ENCODE data around the gene KIRREL2. TPM values are rescaled to one million over a fixed set of nuclear protein-coding genes. Genes with fewer than 3 reads are reported as not detected.

KIRREL2 gene
- total and polyA plus RNA-seq, 4 donors: 1.1 to 3.5 (median 2.4) TPM

- WGBS (ENCODE audit: insufficient coverage): 7% methylated on average over 28 of the region's 28 CpGs
- no peak overlapping the region for H3K4me3 ChIP-seq (ENCODE audit: low read depth, low read length)
- peak in 2 of 6 donors; percentile 49 to 83 for DNase-seq (ENCODE audit: low read depth in 4 of 6, low spot score in 6 of 6)
- no peaks in the 10 kb centered on the region for H3K9me3 ChIP-seq (ENCODE audit: control insufficient read depth, insufficient read depth, low read length)
- H3K27ac ChIP-seq (ENCODE audit: low read depth, low read length): no peak overlapping the region
- peaks cover 48% of the 10 kb centered on the region for H3K36me3 ChIP-seq (ENCODE audit: control insufficient read depth, insufficient read depth, low read length)
- peaks cover 7% of the 10 kb centered on the region for H3K4me1 ChIP-seq (ENCODE audit: control insufficient read depth, insufficient read depth, low read length)
- H3K27me3 ChIP-seq (ENCODE audit: control insufficient read depth, insufficient read depth, low read length): no peaks in the 10 kb centered on the region
Observed at GRCh38 chr19:35879770-35880317, 23.1 kb downstream of the KIRREL2 start.

- peak in 5 of 6 donors; percentile 75 to 98 (median 85) for DNase-seq (ENCODE audit: low read depth in 4 of 6, low spot score in 6 of 6)
- Histone ChIP-seq H3K36me3 (ENCODE audit: control insufficient read depth, insufficient read depth, low read length) (peaks cover 35% of the 10 kb centered on the region), H3K9me3 (ENCODE audit: control insufficient read depth, insufficient read depth, low read length) (no peaks in the 10 kb centered on the region), H3K4me3 (ENCODE audit: low read depth, low read length) (no peak overlapping the region), H3K27ac (ENCODE audit: low read depth, low read length) (no peak overlapping the region), H3K4me1 (ENCODE audit: control insufficient read depth, insufficient read depth, low read length) (peaks cover 7% of the 10 kb centered on the region), H3K27me3 (ENCODE audit: control insufficient read depth, insufficient read depth, low read length) (no peaks in the 10 kb centered on the region)
- no CpG with 5 or more reads among the region's 8 CpGs for WGBS (ENCODE audit: insufficient coverage)
Observed at GRCh38 chr19:35882114-35882832, 25.6 kb downstream of the KIRREL2 start.

- WGBS (ENCODE audit: insufficient coverage): 100% methylated on average over 1 of the region's 2 CpGs
- H3K4me3 ChIP-seq (ENCODE audit: low read depth, low read length): no peak overlapping the region
Observed at GRCh38 chr19:35883882-35884281, 27.2 kb downstream of the KIRREL2 start.

GRCh38 chr19:35885225-35885738 is 28.6 kb downstream of the KIRREL2 start:
- Histone ChIP-seq H3K36me3 (ENCODE audit: control insufficient read depth, insufficient read depth, low read length) (peaks cover 35% of the 10 kb centered on the region), H3K27me3 (ENCODE audit: control insufficient read depth, insufficient read depth, low read length) (no peaks in the 10 kb centered on the region), H3K4me1 (ENCODE audit: control insufficient read depth, insufficient read depth, low read length) (peaks cover 4% of the 10 kb centered on the region), H3K9me3 (ENCODE audit: control insufficient read depth, insufficient read depth, low read length) (no peaks in the 10 kb centered on the region), H3K27ac (ENCODE audit: low read depth, low read length) (no peak overlapping the region), H3K4me3 (ENCODE audit: low read depth, low read length) (no peak overlapping the region)
- WGBS (ENCODE audit: insufficient coverage): 96% methylated on average over 6 of the region's 6 CpGs
- DNase-seq (ENCODE audit: low read depth in 4 of 6, low spot score in 6 of 6): no peak

More at GRCh38 chr19:35883882-35884281, 27.2 kb downstream of the KIRREL2 start:
- H3K36me3 ChIP-seq (ENCODE audit: control insufficient read depth, insufficient read depth, low read length): peaks cover 32% of the 10 kb centered on the region
- H3K27ac ChIP-seq (ENCODE audit: low read depth, low read length): no peak overlapping the region
- no peaks in the 10 kb centered on the region for H3K27me3 ChIP-seq (ENCODE audit: control insufficient read depth, insufficient read depth, low read length)
- H3K9me3 ChIP-seq (ENCODE audit: control insufficient read depth, insufficient read depth, low read length): no peaks in the 10 kb centered on the region
- H3K4me1 ChIP-seq (ENCODE audit: control insufficient read depth, insufficient read depth, low read length): peaks cover 4% of the 10 kb centered on the region
- no peak for DNase-seq (ENCODE audit: low read depth in 4 of 6, low spot score in 6 of 6)

- Histone ChIP-seq H3K27ac (ENCODE audit: low read depth, low read length) (no peak overlapping the region), H3K36me3 (ENCODE audit: control insufficient read depth, insufficient read depth, low read length) (peaks cover 39% of the 10 kb centered on the region), H3K4me3 (ENCODE audit: low read depth, low read length) (no peak overlapping the region), H3K4me1 (ENCODE audit: control insufficient read depth, insufficient read depth, low read length) (peaks cover 4% of the 10 kb centered on the region), H3K27me3 (ENCODE audit: control insufficient read depth, insufficient read depth, low read length) (no peaks in the 10 kb centered on the region), H3K9me3 (ENCODE audit: control insufficient read depth, insufficient read depth, low read length) (no peaks in the 10 kb centered on the region)
- DNase-seq (ENCODE audit: low read depth in 4 of 6, low spot score in 6 of 6): no peak
- 97% methylated on average over 7 of the region's 8 CpGs for whole genome bisulfite sequencing (ENCODE audit: insufficient coverage)
Observed at GRCh38 chr19:35885904-35886303, 29.2 kb downstream of the KIRREL2 start.

GRCh38 chr19:35887197-35887596 is 30.5 kb downstream of the KIRREL2 start:
- no peak for DNase-seq (ENCODE audit: low read depth in 4 of 6, low spot score in 6 of 6)
- no peaks in the 10 kb centered on the region for H3K27me3 ChIP-seq (ENCODE audit: control insufficient read depth, insufficient read depth, low read length)
- no peak overlapping the region for H3K27ac ChIP-seq (ENCODE audit: low read depth, low read length)
- peaks cover 41% of the 10 kb centered on the region for H3K36me3 ChIP-seq (ENCODE audit: control insufficient read depth, insufficient read depth, low read length)
- 100% methylated on average over 2 of the region's 5 CpGs for WGBS (ENCODE audit: insufficient coverage)
- H3K4me3 ChIP-seq (ENCODE audit: low read depth, low read length): no peak overlapping the region
- peaks cover 4% of the 10 kb centered on the region for H3K4me1 ChIP-seq (ENCODE audit: control insufficient read depth, insufficient read depth, low read length)
- no peaks in the 10 kb centered on the region for H3K9me3 ChIP-seq (ENCODE audit: control insufficient read depth, insufficient read depth, low read length)

GRCh38 chr19:35888398-35888797 is 31.7 kb downstream of the KIRREL2 start:
- Histone ChIP-seq H3K27me3 (ENCODE audit: control insufficient read depth, insufficient read depth, low read length) (no peaks in the 10 kb centered on the region), H3K9me3 (ENCODE audit: control insufficient read depth, insufficient read depth, low read length) (no peaks in the 10 kb centered on the region), H3K36me3 (ENCODE audit: control insufficient read depth, insufficient read depth, low read length) (peaks cover 44% of the 10 kb centered on the region), H3K4me1 (ENCODE audit: control insufficient read depth, insufficient read depth, low read length) (peaks cover 4% of the 10 kb centered on the region), H3K27ac (ENCODE audit: low read depth, low read length) (no peak overlapping the region), H3K4me3 (ENCODE audit: low read depth, low read length) (no peak overlapping the region)
- WGBS (ENCODE audit: insufficient coverage): 94% methylated on average over 9 of the region's 9 CpGs
- DNase-seq (ENCODE audit: low read depth in 4 of 6, low spot score in 6 of 6): no peak

GRCh38 chr19:35889370-35890112 is 32.8 kb downstream of the KIRREL2 start:
- H3K4me1 ChIP-seq (ENCODE audit: control insufficient read depth, insufficient read depth, low read length): peaks cover 4% of the 10 kb centered on the region
- no peaks in the 10 kb centered on the region for H3K27me3 ChIP-seq (ENCODE audit: control insufficient read depth, insufficient read depth, low read length)
- H3K4me3 ChIP-seq (ENCODE audit: low read depth, low read length): no peak overlapping the region
- no peak overlapping the region for H3K27ac ChIP-seq (ENCODE audit: low read depth, low read length)
- no peaks in the 10 kb centered on the region for H3K9me3 ChIP-seq (ENCODE audit: control insufficient read depth, insufficient read depth, low read length)
- H3K36me3 ChIP-seq (ENCODE audit: control insufficient read depth, insufficient read depth, low read length): peaks cover 51% of the 10 kb centered on the region
- 90% methylated on average over 14 of the region's 18 CpGs for WGBS (ENCODE audit: insufficient coverage)
- no peak for DNase-seq (ENCODE audit: low read depth in 4 of 6, low spot score in 6 of 6)

- Histone ChIP-seq H3K27me3 (ENCODE audit: control insufficient read depth, insufficient read depth, low read length) (no peaks in the 10 kb centered on the region), H3K36me3 (ENCODE audit: control insufficient read depth, insufficient read depth, low read length) (peaks cover 53% of the 10 kb centered on the region), H3K4me3 (ENCODE audit: low read depth, low read length) (no peak overlapping the region), H3K9me3 (ENCODE audit: control insufficient read depth, insufficient read depth, low read length) (no peaks in the 10 kb centered on the region), H3K27ac (ENCODE audit: low read depth, low read length) (no peak overlapping the region), H3K4me1 (ENCODE audit: control insufficient read depth, insufficient read depth, low read length) (peaks cover 4% of the 10 kb centered on the region)
- WGBS (ENCODE audit: insufficient coverage): 83% methylated on average over 9 of the region's 13 CpGs
- no peak for DNase-seq (ENCODE audit: low read depth in 4 of 6, low spot score in 6 of 6)
Observed at GRCh38 chr19:35890113-35890650, 33.5 kb downstream of the KIRREL2 start.
